Measurements from ENCODE around the gene ASXL2.

The ASXL2 gene

DNA sequence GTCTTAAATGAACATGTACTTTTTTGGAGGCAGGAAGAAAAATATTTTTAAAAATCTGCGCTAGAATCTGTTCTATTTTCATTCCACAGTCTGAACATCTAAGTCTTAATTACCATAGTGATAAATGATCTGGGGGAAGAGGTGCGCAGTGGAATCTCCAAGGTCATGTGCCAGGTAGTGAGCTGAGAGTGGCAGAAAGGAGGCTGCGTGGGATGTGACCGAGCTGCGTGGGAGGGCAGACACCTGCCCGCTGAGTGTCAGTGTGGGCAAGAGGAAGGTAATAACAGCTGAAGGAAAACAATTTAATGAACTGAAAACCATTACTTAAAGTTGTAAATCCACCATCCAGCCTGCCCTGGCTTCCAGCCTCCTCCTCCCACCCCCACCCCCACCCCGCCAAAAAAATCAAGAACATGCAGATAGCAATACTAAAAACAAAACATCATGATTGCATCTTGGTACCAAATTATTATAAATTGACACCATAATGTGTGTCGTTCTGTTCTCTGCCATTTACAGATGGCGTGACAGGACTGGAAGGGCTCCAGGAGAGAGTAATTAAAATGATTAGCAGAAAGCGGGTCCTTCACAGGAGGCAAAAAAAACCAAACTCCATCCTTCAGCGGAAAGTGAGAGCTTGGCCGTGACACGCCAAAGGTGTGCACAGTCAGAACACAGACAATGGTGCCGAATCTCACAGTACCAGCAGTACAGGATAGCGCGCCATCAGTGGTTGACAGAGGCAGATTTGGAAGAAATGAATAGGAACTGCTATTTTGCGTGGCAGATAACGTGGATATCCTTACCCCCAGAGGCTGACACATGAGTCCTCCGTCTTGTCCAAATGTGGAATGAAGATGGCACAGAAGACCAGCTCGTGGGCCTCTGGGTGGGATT is 193.5 kb downstream of the ASXL2 start:
- DNase-seq = no peak

All from activated CD4-positive, alpha-beta T cell treated with anti-CD3 and anti-CD28 coated beads, Interleukin-10, Interleukin-2, amounts not matched to agents 100 ng/mL and 50 ng/mL, durations not matched to agents 16 hours and 8 hours (primary cell).